ENCODE results near the gene CDCA5. TPM values are rescaled to one million over a fixed set of nuclear protein-coding genes. Genes with fewer than 3 reads are reported as not detected.

CDCA5 gene
- total and polyA plus RNA-seq, 2 experiments from 2014 or later: 6.4 to 7.9 TPM

DNA sequence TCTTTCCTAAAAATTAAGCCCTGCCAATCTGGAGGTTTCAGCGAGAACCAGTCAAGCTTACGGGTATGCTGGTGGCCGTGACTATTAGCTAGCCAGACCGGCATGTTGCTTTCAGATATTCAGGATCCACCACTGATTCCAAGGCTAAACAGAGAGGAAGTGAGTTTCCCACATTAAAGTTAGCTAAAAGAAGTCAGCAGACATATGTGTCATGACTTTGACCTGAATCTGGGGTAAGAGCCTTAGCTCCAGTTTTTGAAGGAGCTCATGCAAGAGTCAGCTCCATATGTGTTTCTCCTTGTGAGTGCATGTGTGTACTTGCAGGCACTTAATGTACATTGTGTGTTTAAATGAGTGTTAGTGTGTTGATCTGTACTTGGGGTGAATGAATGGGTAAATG, 1.6 kb upstream of the CDCA5 start:
- H3K9me3 ChIP-seq (ENCODE audit: low read depth): no peaks in the 10 kb centered on the region
- H2AFZ ChIP-seq: no peak overlapping the region
- no peak overlapping the region for H3K4me3 ChIP-seq
- no peak overlapping the region for H3K27ac ChIP-seq
- DNase-seq (ENCODE audit: low spot score): no peak
- H3K4me1 ChIP-seq (ENCODE audit: insufficient read depth): peaks cover 9% of the 10 kb centered on the region
- 97% methylated on average over 4 of the region's 4 CpGs for WGBS (ENCODE audit: low lambda C conversion rate, missing lambda C conversion rate)
- H3K27me3 ChIP-seq: no peaks in the 10 kb centered on the region
- H4K20me1 ChIP-seq (ENCODE audit: insufficient read depth, poor library complexity, severe bottlenecking): no peaks in the 10 kb centered on the region
- H3K79me2 ChIP-seq: peaks cover 32% of the 10 kb centered on the region
- no peaks in the 10 kb centered on the region for H3K36me3 ChIP-seq (replicated peaks; ENCODE audit: insufficient read depth, low read depth)
- H3K4me2 ChIP-seq: peak overlapping the region; percentile 95
- TF ChIP-seq EZH2 (IDR thresholded peaks at IDR 0.05; ENCODE audit: borderline replicate concordance): no peak
- TF ChIP-seq, protein P1, sequence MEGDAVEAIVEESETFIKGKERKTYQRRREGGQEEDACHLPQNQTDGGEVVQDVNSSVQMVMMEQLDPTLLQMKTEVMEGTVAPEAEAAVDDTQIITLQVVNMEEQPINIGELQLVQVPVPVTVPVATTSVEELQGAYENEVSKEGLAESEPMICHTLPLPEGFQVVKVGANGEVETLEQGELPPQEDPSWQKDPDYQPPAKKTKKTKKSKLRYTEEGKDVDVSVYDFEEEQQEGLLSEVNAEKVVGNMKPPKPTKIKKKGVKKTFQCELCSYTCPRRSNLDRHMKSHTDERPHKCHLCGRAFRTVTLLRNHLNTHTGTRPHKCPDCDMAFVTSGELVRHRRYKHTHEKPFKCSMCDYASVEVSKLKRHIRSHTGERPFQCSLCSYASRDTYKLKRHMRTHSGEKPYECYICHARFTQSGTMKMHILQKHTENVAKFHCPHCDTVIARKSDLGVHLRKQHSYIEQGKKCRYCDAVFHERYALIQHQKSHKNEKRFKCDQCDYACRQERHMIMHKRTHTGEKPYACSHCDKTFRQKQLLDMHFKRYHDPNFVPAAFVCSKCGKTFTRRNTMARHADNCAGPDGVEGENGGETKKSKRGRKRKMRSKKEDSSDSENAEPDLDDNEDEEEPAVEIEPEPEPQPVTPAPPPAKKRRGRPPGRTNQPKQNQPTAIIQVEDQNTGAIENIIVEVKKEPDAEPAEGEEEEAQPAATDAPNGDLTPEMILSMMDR (IDR thresholded peaks at IDR 0.05; ENCODE audit: poor library complexity): no peak
- no peak for TF ChIP-seq EZH2phosphoT487 (IDR thresholded peaks at IDR 0.05; ENCODE audit: low read depth, severe bottlenecking, unreplicated experiment)
- no peaks in the 10 kb centered on the region for H3K9me2 ChIP-seq (replicated peaks; ENCODE audit: insufficient read depth)

DNA sequence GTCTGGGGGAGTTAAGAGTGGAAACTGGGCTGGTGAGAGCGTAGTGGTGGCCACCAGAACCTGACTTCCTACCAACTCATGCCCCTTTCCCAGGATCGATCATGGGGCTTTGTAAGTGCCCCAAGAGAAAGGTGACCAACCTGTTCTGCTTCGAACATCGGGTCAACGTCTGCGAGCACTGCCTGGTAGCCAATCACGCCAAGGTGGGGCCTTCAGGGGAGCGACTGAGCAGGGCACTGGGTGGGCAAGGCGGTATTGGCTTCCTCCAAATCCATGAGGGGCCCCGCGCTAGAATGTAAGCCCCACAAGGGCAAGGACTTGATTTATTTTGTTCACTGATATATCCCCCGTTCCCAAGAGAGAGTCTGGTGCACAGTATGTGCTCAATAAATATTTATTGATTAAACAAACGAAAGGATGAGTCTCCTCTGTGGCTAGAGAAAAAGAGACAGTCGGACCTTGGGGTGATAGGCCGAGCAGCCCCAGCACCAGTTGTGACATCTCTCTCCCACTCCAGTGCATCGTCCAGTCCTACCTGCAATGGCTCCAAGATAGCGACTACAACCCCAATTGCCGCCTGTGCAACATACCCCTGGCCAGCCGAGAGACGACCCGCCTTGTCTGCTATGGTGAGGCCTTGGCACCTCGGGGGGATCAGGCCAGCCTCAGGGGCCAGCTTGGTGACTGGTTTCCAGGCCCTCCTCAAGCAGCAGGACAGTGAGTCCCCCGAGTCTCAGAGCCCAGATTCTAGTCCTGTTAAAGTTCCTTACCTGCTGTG, 947 bp upstream of the CDCA5 start:
- Histone ChIP-seq H3K9me3 (ENCODE audit: low read depth) (no peaks in the 10 kb centered on the region), H3K4me1 (ENCODE audit: insufficient read depth) (peaks cover 9% of the 10 kb centered on the region), H3K4me2 (peak overlapping the region; percentile 95), H3K79me2 (peaks cover 32% of the 10 kb centered on the region), H3K4me3 (peak overlapping the region; percentile 46), H3K36me3 (replicated peaks; ENCODE audit: insufficient read depth, low read depth) (no peaks in the 10 kb centered on the region), H3K9me2 (replicated peaks; ENCODE audit: insufficient read depth) (no peaks in the 10 kb centered on the region), H3K27ac (peak overlapping the region; percentile 97), H3K27me3 (no peaks in the 10 kb centered on the region), H2AFZ (peak overlapping the region; percentile 37), H4K20me1 (ENCODE audit: insufficient read depth, poor library complexity, severe bottlenecking) (no peaks in the 10 kb centered on the region)
- no peak for DNase-seq (ENCODE audit: low spot score)
- TF ChIP-seq EZH2 (IDR thresholded peaks at IDR 0.05; ENCODE audit: borderline replicate concordance) (no peak), EZH2phosphoT487 (IDR thresholded peaks at IDR 0.05; ENCODE audit: low read depth, severe bottlenecking, unreplicated experiment) (no peak)
- TF ChIP-seq, protein P1 (IDR thresholded peaks at IDR 0.05; ENCODE audit: poor library complexity): no peak
- 52% methylated on average over 23 of the region's 23 CpGs for WGBS (ENCODE audit: low lambda C conversion rate, missing lambda C conversion rate)

- H3K9me2 ChIP-seq (replicated peaks; ENCODE audit: insufficient read depth): no peaks in the 10 kb centered on the region
- peak overlapping the region; percentile 97 for H3K27ac ChIP-seq
- H3K36me3 ChIP-seq (replicated peaks; ENCODE audit: insufficient read depth, low read depth): no peaks in the 10 kb centered on the region
- no peaks in the 10 kb centered on the region for H3K9me3 ChIP-seq (ENCODE audit: low read depth)
- peaks cover 9% of the 10 kb centered on the region for H3K4me1 ChIP-seq (ENCODE audit: insufficient read depth)
- no peaks in the 10 kb centered on the region for H4K20me1 ChIP-seq (ENCODE audit: insufficient read depth, poor library complexity, severe bottlenecking)
- 5% methylated on average over 13 of the region's 13 CpGs for WGBS (ENCODE audit: low lambda C conversion rate, missing lambda C conversion rate)
- TF ChIP-seq EZH2 (IDR thresholded peaks at IDR 0.05; ENCODE audit: borderline replicate concordance) (no peak), EZH2phosphoT487 (IDR thresholded peaks at IDR 0.05; ENCODE audit: low read depth, severe bottlenecking, unreplicated experiment) (no peak)
- TF ChIP-seq, protein P1 (IDR thresholded peaks at IDR 0.05; ENCODE audit: poor library complexity): no peak
- peaks cover 32% of the 10 kb centered on the region for H3K79me2 ChIP-seq
- peak overlapping the region; percentile 82 for H3K4me2 ChIP-seq
- H3K27me3 ChIP-seq: no peaks in the 10 kb centered on the region
- peak overlapping the region; percentile 54 for H3K4me3 ChIP-seq
- no peak for DNase-seq (ENCODE audit: low spot score)
- peak overlapping the region; percentile 88 for H2AFZ ChIP-seq
Observed at GRCh38 chr11:65083134-65083833, 556 bp downstream of the CDCA5 start.
